Right atrium auricular region (tissue), 2 donors: ENCODE measurements around the gene PARD3B. TPM values are rescaled to one million over a fixed set of nuclear protein-coding genes. Genes with fewer than 3 reads are reported as not detected.

Source experiments
- DNase-seq: peaks from one replicate; pipeline ENCODE4 v3.0.0-alpha.2; 2019; ENCODE audit warnings: low spot score
- H3K27ac ChIP-seq, 2 donors: fragments of 200-600 bp; sonication (generic); 1 replicate in 1 of 2; 2 replicates in 1 of 2; pipeline ENCODE4 v1.5.1; 2016 to 2019
- H3K27me3 ChIP-seq, 2 donors: fragments of 200-600 bp; sonication (generic); one replicate each; pipeline versions ENCODE4 v1.5.1 to v1.6.0; 2017 to 2019
- H3K36me3 ChIP-seq: fragments of 200-600 bp; sonication (generic); one replicate; pipeline ENCODE4 v1.5.1; 2016
- H3K4me1 ChIP-seq, 2 donors: fragments of 200-600 bp; sonication (generic); one replicate each; pipeline versions ENCODE4 v1.5.1 to v1.6.0; 2017 to 2019
- H3K4me3 ChIP-seq, 2 donors: fragments of 200-600 bp; sonication (generic); 1 replicate in 1 of 2; 2 replicates in 1 of 2; pipeline ENCODE4 v1.5.1; 2017 to 2019; ENCODE audit warnings: mild to moderate bottlenecking in 1 of 2, moderate library complexity in 1 of 2
- H3K9me3 ChIP-seq, 2 donors: fragments of 200-600 bp; sonication (generic); one replicate each; pipeline ENCODE4 v1.5.1; 2019
- total RNA-seq, 2 donors: library from RNA; depleted of rRNA; stranded (reverse); fragments of >200 nt; gene quantifications; one replicate each; pipeline ENCODE4 v1.1.0, GENCODE V29; 2016
- TF ChIP-seq, protein P1 (sequence below), 2 donors: fragments of 200-600 bp; sonication (generic); IDR thresholded peaks; one replicate each; pipeline ENCODE4 v1.5.1; 2019; ENCODE audit warnings: antibody characterized with exemption in 2 of 2

PARD3B gene
- total RNA-seq, 2 donors from 2014 or later: 7.4 to 12.2 TPM

- no peaks in the 10 kb centered on the region for H3K27me3 ChIP-seq
- no peak overlapping the region for H3K27ac ChIP-seq
- no peaks in the 10 kb centered on the region for H3K36me3 ChIP-seq
- H3K4me3 ChIP-seq: no peak overlapping the region
- H3K9me3 ChIP-seq: no peaks in the 10 kb centered on the region
- TF ChIP-seq, protein P1, sequence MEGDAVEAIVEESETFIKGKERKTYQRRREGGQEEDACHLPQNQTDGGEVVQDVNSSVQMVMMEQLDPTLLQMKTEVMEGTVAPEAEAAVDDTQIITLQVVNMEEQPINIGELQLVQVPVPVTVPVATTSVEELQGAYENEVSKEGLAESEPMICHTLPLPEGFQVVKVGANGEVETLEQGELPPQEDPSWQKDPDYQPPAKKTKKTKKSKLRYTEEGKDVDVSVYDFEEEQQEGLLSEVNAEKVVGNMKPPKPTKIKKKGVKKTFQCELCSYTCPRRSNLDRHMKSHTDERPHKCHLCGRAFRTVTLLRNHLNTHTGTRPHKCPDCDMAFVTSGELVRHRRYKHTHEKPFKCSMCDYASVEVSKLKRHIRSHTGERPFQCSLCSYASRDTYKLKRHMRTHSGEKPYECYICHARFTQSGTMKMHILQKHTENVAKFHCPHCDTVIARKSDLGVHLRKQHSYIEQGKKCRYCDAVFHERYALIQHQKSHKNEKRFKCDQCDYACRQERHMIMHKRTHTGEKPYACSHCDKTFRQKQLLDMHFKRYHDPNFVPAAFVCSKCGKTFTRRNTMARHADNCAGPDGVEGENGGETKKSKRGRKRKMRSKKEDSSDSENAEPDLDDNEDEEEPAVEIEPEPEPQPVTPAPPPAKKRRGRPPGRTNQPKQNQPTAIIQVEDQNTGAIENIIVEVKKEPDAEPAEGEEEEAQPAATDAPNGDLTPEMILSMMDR (IDR thresholded peaks at IDR 0.05): no peak
- no peak for DNase-seq
- H3K4me1 ChIP-seq: no peaks in the 10 kb centered on the region
Observed at GRCh38 chr2:205276116-205276777, 731.0 kb downstream of the PARD3B start.

GRCh38 chr2:205280596-205281236 lies 735.4 kb downstream of the PARD3B start:
- H3K4me3 ChIP-seq: no peak overlapping the region
- no peak overlapping the region for H3K27ac ChIP-seq
- no peaks in the 10 kb centered on the region for H3K27me3 ChIP-seq
- TF ChIP-seq, protein P1 (IDR thresholded peaks at IDR 0.05): no peak
- DNase-seq: no peak
- H3K36me3 ChIP-seq: no peaks in the 10 kb centered on the region
- H3K9me3 ChIP-seq: no peaks in the 10 kb centered on the region
- no peaks in the 10 kb centered on the region for H3K4me1 ChIP-seq

- Histone ChIP-seq H3K27me3 (no peaks in the 10 kb centered on the region), H3K4me3 (no peak overlapping the region), H3K36me3 (no peaks in the 10 kb centered on the region), H3K27ac (no peak overlapping the region), H3K4me1 (no peaks in the 10 kb centered on the region), H3K9me3 (no peaks in the 10 kb centered on the region)
- TF ChIP-seq, protein P1 (IDR thresholded peaks at IDR 0.05): no peak
- no peak for DNase-seq
Observed at GRCh38 chr2:205283736-205284270, 738.5 kb downstream of the PARD3B start.

GRCh38 chr2:205284334-205284733 lies 739.1 kb downstream of the PARD3B start:
- DNase-seq: no peak
- no peaks in the 10 kb centered on the region for H3K9me3 ChIP-seq

GRCh38 chr2:205287316-205287715 lies 742.0 kb downstream of the PARD3B start:
- H3K27ac ChIP-seq: no peak overlapping the region
- no peak for DNase-seq
- no peaks in the 10 kb centered on the region for H3K27me3 ChIP-seq
- no peaks in the 10 kb centered on the region for H3K36me3 ChIP-seq
- no peaks in the 10 kb centered on the region for H3K4me1 ChIP-seq
- H3K4me3 ChIP-seq: no peak overlapping the region
- TF ChIP-seq, protein P1 (IDR thresholded peaks at IDR 0.05): no peak
- no peaks in the 10 kb centered on the region for H3K9me3 ChIP-seq

More at GRCh38 chr2:205284334-205284733, 739.1 kb downstream of the PARD3B start:
- TF ChIP-seq, protein P1 (IDR thresholded peaks at IDR 0.05): no peak
- H3K4me1 ChIP-seq: no peaks in the 10 kb centered on the region
- H3K36me3 ChIP-seq: no peaks in the 10 kb centered on the region
- no peak overlapping the region for H3K4me3 ChIP-seq
- H3K27ac ChIP-seq: no peak overlapping the region
- no peaks in the 10 kb centered on the region for H3K27me3 ChIP-seq
